ENCODE results near the gene PRRC2C. TPM values are rescaled to one million over a fixed set of nuclear protein-coding genes. Genes with fewer than 3 reads are reported as not detected.

The PRRC2C gene
- total and polyA plus RNA-seq, 5 donors from 2014 or later: 24.7 to 371 (median 37.5) TPM

- H3K4me1 Mint-ChIP-seq: no peaks in the 10 kb centered on the region
- peaks cover 5% of the 10 kb centered on the region for H3K27me3 Mint-ChIP-seq
- H3K4me3 Mint-ChIP-seq: no peak overlapping the region
- ATAC-seq (ENCODE audit: low read depth in 2 of 2) (no peak), DNase-seq (no peak)
- Histone ChIP-seq H3K27me3 (ENCODE audit: control insufficient read depth, insufficient read depth, low read length) (peaks cover 3% of the 10 kb centered on the region), H3K4me3 (ENCODE audit: low read depth, low read length) (no peak overlapping the region), H3K36me3 (ENCODE audit: control insufficient read depth, insufficient read depth, low read length) (no peaks in the 10 kb centered on the region), H3K9me3 (ENCODE audit: control insufficient read depth in 2 of 2, low read length in 2 of 2) (no peaks in the 10 kb centered on the region), H3K4me1 (ENCODE audit: control insufficient read depth, insufficient read depth, low read length, poor library complexity, severe bottlenecking) (no peaks in the 10 kb centered on the region), H3K27ac (ENCODE audit: insufficient read depth, low read length, poor library complexity, severe bottlenecking) (no peak overlapping the region)
- H3K9me3 Mint-ChIP-seq: peaks cover 0 to 1% (median 0%) of the 10 kb centered on the region in 7 donors
- no peaks in the 10 kb centered on the region for H3K36me3 Mint-ChIP-seq
- no peak overlapping the region for H3K27ac Mint-ChIP-seq
Measured at GRCh38 chr1:171460018-171460620, 25.2 kb upstream of the PRRC2C start.

- H3K4me3 ChIP-seq (ENCODE audit: low read depth, low read length): no peak overlapping the region
- H3K27ac ChIP-seq (ENCODE audit: insufficient read depth, low read length, poor library complexity, severe bottlenecking): no peak overlapping the region
- no peaks in the 10 kb centered on the region for H3K9me3 ChIP-seq (ENCODE audit: control insufficient read depth in 2 of 2, low read length in 2 of 2)
- no peaks in the 10 kb centered on the region for H3K4me1 ChIP-seq (ENCODE audit: control insufficient read depth, insufficient read depth, low read length, poor library complexity, severe bottlenecking)
- Mint-ChIP-seq H3K27ac (no peak overlapping the region), H3K36me3 (no peaks in the 10 kb centered on the region), H3K4me3 (no peak overlapping the region), H3K27me3 (no peaks in the 10 kb centered on the region), H3K9me3 (no peaks in the 10 kb centered on the region), H3K4me1 (no peaks in the 10 kb centered on the region)
- no peaks in the 10 kb centered on the region for H3K27me3 ChIP-seq (ENCODE audit: control insufficient read depth, insufficient read depth, low read length)
- ATAC-seq (ENCODE audit: low read depth in 2 of 2) (no peak), DNase-seq (no peak)
- H3K36me3 ChIP-seq (ENCODE audit: control insufficient read depth, insufficient read depth, low read length): no peaks in the 10 kb centered on the region
Measured at GRCh38 chr1:171467626-171468025, 17.7 kb upstream of the PRRC2C start.

GRCh38 chr1:171468120-171468750 is 17.1 kb upstream of the PRRC2C start:
- H3K9me3 ChIP-seq (ENCODE audit: control insufficient read depth in 2 of 2, low read length in 2 of 2): no peaks in the 10 kb centered on the region
- Mint-ChIP-seq H3K4me1 (no peaks in the 10 kb centered on the region), H3K9me3 (no peaks in the 10 kb centered on the region), H3K27me3 (no peaks in the 10 kb centered on the region), H3K36me3 (no peaks in the 10 kb centered on the region), H3K4me3 (no peak overlapping the region), H3K27ac (no peak overlapping the region)
- H3K36me3 ChIP-seq (ENCODE audit: control insufficient read depth, insufficient read depth, low read length): no peaks in the 10 kb centered on the region
- DNase-seq (peak in 1 of 3 donors; percentile 16), ATAC-seq (ENCODE audit: low read depth in 2 of 2) (no peak)
- no peaks in the 10 kb centered on the region for H3K4me1 ChIP-seq (ENCODE audit: control insufficient read depth, insufficient read depth, low read length, poor library complexity, severe bottlenecking)
- no peak overlapping the region for H3K4me3 ChIP-seq (ENCODE audit: low read depth, low read length)
- no peaks in the 10 kb centered on the region for H3K27me3 ChIP-seq (ENCODE audit: control insufficient read depth, insufficient read depth, low read length)
- H3K27ac ChIP-seq (ENCODE audit: insufficient read depth, low read length, poor library complexity, severe bottlenecking): no peak overlapping the region

- H3K4me3 ChIP-seq (ENCODE audit: low read depth, low read length): no peak overlapping the region
- H3K27me3 Mint-ChIP-seq: peaks cover 4% of the 10 kb centered on the region
- no peaks in the 10 kb centered on the region for H3K36me3 Mint-ChIP-seq
- no peaks in the 10 kb centered on the region for H3K36me3 ChIP-seq (ENCODE audit: control insufficient read depth, insufficient read depth, low read length)
- H3K9me3 ChIP-seq (ENCODE audit: control insufficient read depth in 2 of 2, low read length in 2 of 2): no peaks in the 10 kb centered on the region
- no peak overlapping the region for H3K27ac Mint-ChIP-seq
- no peaks in the 10 kb centered on the region for H3K4me1 ChIP-seq (ENCODE audit: control insufficient read depth, insufficient read depth, low read length, poor library complexity, severe bottlenecking)
- no peak for ATAC-seq (ENCODE audit: low read depth in 2 of 2)
- H3K27me3 ChIP-seq (ENCODE audit: control insufficient read depth, insufficient read depth, low read length): no peaks in the 10 kb centered on the region
- H3K27ac ChIP-seq (ENCODE audit: insufficient read depth, low read length, poor library complexity, severe bottlenecking): no peak overlapping the region
- no peak for DNase-seq
- peaks cover 0 to 4% (median 0%) of the 10 kb centered on the region in 4 donors for H3K4me1 Mint-ChIP-seq
- no peak overlapping the region for H3K4me3 Mint-ChIP-seq
- H3K9me3 Mint-ChIP-seq: peaks cover 0 to 4% (median 0%) of the 10 kb centered on the region in 7 donors
Measured at GRCh38 chr1:171470726-171471125, 14.6 kb upstream of the PRRC2C start.

- no peaks in the 10 kb centered on the region for H3K27me3 ChIP-seq (ENCODE audit: control insufficient read depth, insufficient read depth, low read length)
- no peak overlapping the region for H3K27ac ChIP-seq (ENCODE audit: insufficient read depth, low read length, poor library complexity, severe bottlenecking)
- Mint-ChIP-seq H3K4me1 (peaks cover 0 to 4% (median 0%) of the 10 kb centered on the region in 4 donors), H3K27me3 (peaks cover 8% of the 10 kb centered on the region), H3K9me3 (peaks cover 0 to 4% (median 0%) of the 10 kb centered on the region in 7 donors), H3K4me3 (no peak overlapping the region), H3K36me3 (no peaks in the 10 kb centered on the region), H3K27ac (no peak overlapping the region)
- no peaks in the 10 kb centered on the region for H3K36me3 ChIP-seq (ENCODE audit: control insufficient read depth, insufficient read depth, low read length)
- DNase-seq (no peak), ATAC-seq (ENCODE audit: low read depth in 2 of 2) (no peak)
- H3K9me3 ChIP-seq (ENCODE audit: control insufficient read depth in 2 of 2, low read length in 2 of 2): no peaks in the 10 kb centered on the region
- H3K4me1 ChIP-seq (ENCODE audit: control insufficient read depth, insufficient read depth, low read length, poor library complexity, severe bottlenecking): no peaks in the 10 kb centered on the region
- H3K4me3 ChIP-seq (ENCODE audit: low read depth, low read length): no peak overlapping the region
Measured at GRCh38 chr1:171472183-171472647, 13.1 kb upstream of the PRRC2C start.

DNA sequence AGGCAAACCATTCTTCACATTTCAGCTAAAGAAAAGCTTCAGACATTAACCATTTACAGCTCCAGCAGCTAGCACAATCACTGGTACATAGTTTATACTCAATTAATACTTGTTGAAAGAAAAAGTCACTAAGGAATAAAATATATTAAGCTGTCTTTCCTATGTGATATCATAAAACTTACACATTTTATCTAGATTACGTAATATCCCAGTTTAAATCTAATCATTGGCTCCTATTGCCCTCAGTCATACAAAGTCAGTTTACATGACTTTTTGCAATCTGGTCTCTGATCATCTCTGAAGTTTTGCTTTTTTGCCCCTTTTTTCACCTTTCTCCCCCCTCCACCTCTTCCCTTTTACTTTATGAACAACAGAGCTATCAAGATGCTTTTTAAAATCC is 8.5 kb upstream of the PRRC2C start:
- peaks cover 12% of the 10 kb centered on the region for H3K27me3 Mint-ChIP-seq
- H3K27me3 ChIP-seq (ENCODE audit: control insufficient read depth, insufficient read depth, low read length): no peaks in the 10 kb centered on the region
- peaks cover 0 to 4% (median 0%) of the 10 kb centered on the region in 4 donors for H3K4me1 Mint-ChIP-seq
- H3K4me1 ChIP-seq (ENCODE audit: control insufficient read depth, insufficient read depth, low read length, poor library complexity, severe bottlenecking): no peaks in the 10 kb centered on the region
- DNase-seq: no peak
- H3K27ac ChIP-seq (ENCODE audit: insufficient read depth, low read length, poor library complexity, severe bottlenecking): no peak overlapping the region
- H3K4me3 ChIP-seq (ENCODE audit: low read depth, low read length): no peak overlapping the region
- no peaks in the 10 kb centered on the region for H3K36me3 ChIP-seq (ENCODE audit: control insufficient read depth, insufficient read depth, low read length)
- ATAC-seq (ENCODE audit: low read depth in 2 of 2): no peak
- no peak overlapping the region for H3K27ac Mint-ChIP-seq
- peaks cover 0 to 4% (median 0%) of the 10 kb centered on the region in 7 donors for H3K9me3 Mint-ChIP-seq
- no peaks in the 10 kb centered on the region for H3K9me3 ChIP-seq (ENCODE audit: control insufficient read depth in 2 of 2, low read length in 2 of 2)
- no peaks in the 10 kb centered on the region for H3K36me3 Mint-ChIP-seq
- no peak overlapping the region for H3K4me3 Mint-ChIP-seq

GRCh38 chr1:171477804-171478203 is 7.5 kb upstream of the PRRC2C start:
- Histone ChIP-seq H3K27ac (ENCODE audit: insufficient read depth, low read length, poor library complexity, severe bottlenecking) (no peak overlapping the region), H3K36me3 (ENCODE audit: control insufficient read depth, insufficient read depth, low read length) (no peaks in the 10 kb centered on the region), H3K4me3 (ENCODE audit: low read depth, low read length) (no peak overlapping the region), H3K4me1 (ENCODE audit: control insufficient read depth, insufficient read depth, low read length, poor library complexity, severe bottlenecking) (no peaks in the 10 kb centered on the region), H3K27me3 (ENCODE audit: control insufficient read depth, insufficient read depth, low read length) (no peaks in the 10 kb centered on the region), H3K9me3 (ENCODE audit: control insufficient read depth in 2 of 2, low read length in 2 of 2) (no peaks in the 10 kb centered on the region)
- Mint-ChIP-seq H3K4me1 (peaks cover 0 to 4% (median 0%) of the 10 kb centered on the region in 4 donors), H3K36me3 (no peaks in the 10 kb centered on the region), H3K27ac (no peak overlapping the region), H3K27me3 (peaks cover 12% of the 10 kb centered on the region), H3K4me3 (no peak overlapping the region), H3K9me3 (peaks cover 0 to 4% (median 0%) of the 10 kb centered on the region in 7 donors)
- ATAC-seq (ENCODE audit: low read depth in 2 of 2): no peak
- DNase-seq: no peak

GRCh38 chr1:171480035-171480434 is 5.3 kb upstream of the PRRC2C start:
- Mint-ChIP-seq H3K9me3 (peaks cover 0 to 3% (median 0%) of the 10 kb centered on the region in 7 donors), H3K4me3 (peak overlapping the region in 1 of 4 donors; percentile 14), H3K36me3 (no peaks in the 10 kb centered on the region), H3K4me1 (peaks cover 5 to 9% (median 7%) of the 10 kb centered on the region in 4 donors), H3K27ac (no peak overlapping the region), H3K27me3 (peaks cover 12% of the 10 kb centered on the region)
- Histone ChIP-seq H3K36me3 (ENCODE audit: control insufficient read depth, insufficient read depth, low read length) (no peaks in the 10 kb centered on the region), H3K4me1 (ENCODE audit: control insufficient read depth, insufficient read depth, low read length, poor library complexity, severe bottlenecking) (peaks cover 7% of the 10 kb centered on the region), H3K9me3 (ENCODE audit: control insufficient read depth in 2 of 2, low read length in 2 of 2) (no peaks in the 10 kb centered on the region), H3K27ac (ENCODE audit: insufficient read depth, low read length, poor library complexity, severe bottlenecking) (no peak overlapping the region), H3K27me3 (ENCODE audit: control insufficient read depth, insufficient read depth, low read length) (no peaks in the 10 kb centered on the region), H3K4me3 (ENCODE audit: low read depth, low read length) (no peak overlapping the region)
- ATAC-seq (ENCODE audit: low read depth in 2 of 2) (no peak), DNase-seq (no peak)

Measured in CD4-positive, CD25-positive, alpha-beta regulatory T cell (primary cell).